Activated T-cell treated with anti-CD3 and anti-CD28 coated beads, Interleukin-2, amount 50 U/mL, for 4 hours (primary cell): ENCODE results near the gene TACC2. TPM values are rescaled to one million over a fixed set of nuclear protein-coding genes. Genes with fewer than 3 reads are reported as not detected.
A peak's percentile ranks its signal among the peaks of the same experiment; 100 is the strongest.

Experiments used
- ATAC-seq, 2 donors: fragments of 200-7000 bp; cut with Tn5 transposase; one replicate each; pipeline ENCODE4 v1.10.0; 2021
- DNase-seq: peaks from one replicate; pipeline ENCODE4 v3.0.0-alpha.2; 2020
- H3K27me3 Mint-ChIP-seq: one replicate; pipeline ENCODE4 v1.8.0; 2021; ENCODE audit warnings: low read depth, mixed read lengths
- H3K36me3 Mint-ChIP-seq: one replicate; pipeline ENCODE4 v1.8.0; 2022; ENCODE audit warnings: mixed read lengths; ENCODE audit not compliant: insufficient read depth
- H3K4me1 Mint-ChIP-seq: one replicate; pipeline ENCODE4 v1.8.0; 2021; ENCODE audit warnings: low read depth, mixed read lengths
- H3K4me3 Mint-ChIP-seq: one replicate; pipeline ENCODE4 v1.8.0; 2021; ENCODE audit warnings: mild to moderate bottlenecking, moderate library complexity, mixed read lengths
- H3K9me3 Mint-ChIP-seq: one replicate; pipeline ENCODE4 v1.8.0; 2021; ENCODE audit warnings: mixed read lengths
- total RNA-seq, 3 donors: library from RNA; stranded (reverse); gene quantifications; one replicate each; pipeline ENCODE4 v1.2.1, GENCODE V29; 2021

TACC2 gene
- total RNA-seq, 3 donors from 2014 or later, result 0.21 to 0.57 (median 0.43) TPM

GRCh38 chr10:122221958-122222357 is 233.0 kb downstream of the TACC2 start:
- no peak for ATAC-seq
- Mint-ChIP-seq H3K4me3 (no peak overlapping the region), H3K27me3 (peaks cover 12% of the 10 kb centered on the region), H3K9me3 (no peaks in the 10 kb centered on the region), H3K4me1 (no peaks in the 10 kb centered on the region), H3K36me3 (no peaks in the 10 kb centered on the region)
- DNase-seq, result no peak

GRCh38 chr10:122222638-122223037 is 233.7 kb downstream of the TACC2 start:
- H3K4me3 Mint-ChIP-seq, result no peak overlapping the region
- no peak for DNase-seq
- peaks cover 11% of the 10 kb centered on the region for H3K27me3 Mint-ChIP-seq
- ATAC-seq, result no peak
- no peaks in the 10 kb centered on the region for H3K36me3 Mint-ChIP-seq
- no peaks in the 10 kb centered on the region for H3K4me1 Mint-ChIP-seq
- no peaks in the 10 kb centered on the region for H3K9me3 Mint-ChIP-seq

DNA sequence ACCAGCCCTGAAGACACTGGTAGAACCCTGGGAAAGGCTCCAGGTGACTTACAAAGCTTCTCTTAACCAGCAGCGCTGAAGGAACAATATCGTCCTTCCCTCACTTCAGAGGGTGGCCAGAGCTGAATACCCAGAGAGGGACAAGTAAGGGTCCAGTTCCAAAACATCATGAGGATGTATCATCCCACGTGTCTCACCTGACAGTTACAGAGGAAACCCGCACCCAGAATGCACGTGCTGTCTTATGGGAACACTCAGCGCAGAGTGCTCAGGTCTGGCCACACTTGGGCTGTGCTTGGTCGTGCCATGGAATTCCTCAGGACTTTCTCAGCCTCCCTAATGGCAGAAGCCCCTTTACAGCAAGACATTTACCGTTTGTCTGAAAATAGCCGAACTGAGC is 235.2 kb downstream of the TACC2 start:
- Mint-ChIP-seq H3K4me3 (no peak overlapping the region), H3K4me1 (no peaks in the 10 kb centered on the region), H3K9me3 (no peaks in the 10 kb centered on the region), H3K36me3 (no peaks in the 10 kb centered on the region), H3K27me3 (peaks cover 9% of the 10 kb centered on the region)
- DNase-seq (no peak), ATAC-seq (no peak)

DNA sequence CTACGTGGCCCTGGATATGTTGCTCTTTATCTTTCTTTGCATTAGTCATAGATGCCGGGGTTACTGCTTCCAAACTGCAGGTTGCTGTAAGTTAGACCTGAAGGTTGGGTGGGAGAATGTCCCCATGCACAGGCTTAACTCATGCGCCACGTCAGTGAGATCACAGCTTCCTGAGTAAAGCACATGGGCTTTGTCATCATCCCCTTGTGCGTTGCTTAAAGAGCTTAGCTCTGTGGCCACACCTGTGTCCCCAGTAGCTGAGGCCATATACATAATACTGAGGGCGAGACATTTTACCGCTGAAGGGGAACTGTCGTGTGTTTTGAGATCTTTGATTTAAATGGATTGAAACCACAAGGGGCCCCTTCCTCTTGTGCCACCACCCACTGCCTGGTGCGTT is 236.4 kb downstream of the TACC2 start:
- Mint-ChIP-seq H3K4me1 (no peaks in the 10 kb centered on the region), H3K4me3 (no peak overlapping the region), H3K36me3 (no peaks in the 10 kb centered on the region), H3K27me3 (peaks cover 9% of the 10 kb centered on the region), H3K9me3 (no peaks in the 10 kb centered on the region)
- no peak for DNase-seq
- ATAC-seq, result peak in 1 of 2 donors; percentile 15

- Mint-ChIP-seq H3K9me3 (no peaks in the 10 kb centered on the region), H3K4me3 (no peak overlapping the region), H3K4me1 (no peaks in the 10 kb centered on the region), H3K27me3 (peaks cover 12% of the 10 kb centered on the region), H3K36me3 (no peaks in the 10 kb centered on the region)
- ATAC-seq (peak in 1 of 2 donors; percentile 33), DNase-seq (no peak)
Observed at GRCh38 chr10:122227754-122228153, 238.8 kb downstream of the TACC2 start.

- no peaks in the 10 kb centered on the region for H3K4me1 Mint-ChIP-seq
Observed at GRCh38 chr10:122229666-122230065, 240.7 kb downstream of the TACC2 start.

GRCh38 chr10:122230222-122230621 is 241.3 kb downstream of the TACC2 start:
- DNase-seq, result no peak
- H3K4me3 Mint-ChIP-seq, result no peak overlapping the region
- H3K27me3 Mint-ChIP-seq, result peaks cover 11% of the 10 kb centered on the region
- H3K4me1 Mint-ChIP-seq, result no peaks in the 10 kb centered on the region
- no peaks in the 10 kb centered on the region for H3K36me3 Mint-ChIP-seq
- ATAC-seq, result no peak
- H3K9me3 Mint-ChIP-seq, result no peaks in the 10 kb centered on the region

More at GRCh38 chr10:122229666-122230065, 240.7 kb downstream of the TACC2 start:
- Mint-ChIP-seq H3K4me3 (no peak overlapping the region), H3K36me3 (no peaks in the 10 kb centered on the region), H3K27me3 (peaks cover 12% of the 10 kb centered on the region), H3K9me3 (no peaks in the 10 kb centered on the region)
- ATAC-seq (no peak), DNase-seq (no peak)

DNA sequence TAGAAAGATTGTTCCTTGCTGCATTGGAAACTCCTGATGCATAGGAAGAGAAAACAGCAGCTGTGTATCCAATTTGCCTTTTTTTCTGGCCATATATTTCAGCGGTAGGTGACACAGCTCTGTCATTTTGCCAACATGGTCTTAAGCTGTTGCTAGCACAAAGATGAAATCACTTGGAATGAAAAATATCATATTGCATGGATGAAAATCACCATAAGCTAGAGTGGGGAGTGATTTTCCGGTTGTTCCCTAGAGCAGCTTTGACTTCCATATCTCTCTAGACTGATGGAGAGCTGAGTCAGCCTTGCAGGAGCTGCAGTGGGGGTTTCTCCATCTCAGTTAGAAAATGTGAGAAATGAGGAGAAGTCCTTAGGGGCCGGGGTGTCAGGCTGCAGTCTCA is 243.8 kb downstream of the TACC2 start:
- no peaks in the 10 kb centered on the region for H3K4me1 Mint-ChIP-seq
- ATAC-seq (no peak), DNase-seq (no peak)
- no peaks in the 10 kb centered on the region for H3K9me3 Mint-ChIP-seq
- no peak overlapping the region for H3K4me3 Mint-ChIP-seq
- H3K36me3 Mint-ChIP-seq, result no peaks in the 10 kb centered on the region
- peaks cover 6% of the 10 kb centered on the region for H3K27me3 Mint-ChIP-seq

GRCh38 chr10:122233857-122234348 is 244.9 kb downstream of the TACC2 start:
- no peaks in the 10 kb centered on the region for H3K36me3 Mint-ChIP-seq
- H3K4me1 Mint-ChIP-seq, result no peaks in the 10 kb centered on the region
- no peak overlapping the region for H3K4me3 Mint-ChIP-seq
- H3K27me3 Mint-ChIP-seq, result peaks cover 6% of the 10 kb centered on the region
- no peak for ATAC-seq
- DNase-seq, result no peak
- no peaks in the 10 kb centered on the region for H3K9me3 Mint-ChIP-seq

GRCh38 chr10:122234416-122234815 is 245.5 kb downstream of the TACC2 start:
- Mint-ChIP-seq H3K4me1 (no peaks in the 10 kb centered on the region), H3K27me3 (peaks cover 6% of the 10 kb centered on the region), H3K36me3 (no peaks in the 10 kb centered on the region), H3K9me3 (no peaks in the 10 kb centered on the region), H3K4me3 (no peak overlapping the region)
- no peak for DNase-seq
- ATAC-seq, result no peak

DNA sequence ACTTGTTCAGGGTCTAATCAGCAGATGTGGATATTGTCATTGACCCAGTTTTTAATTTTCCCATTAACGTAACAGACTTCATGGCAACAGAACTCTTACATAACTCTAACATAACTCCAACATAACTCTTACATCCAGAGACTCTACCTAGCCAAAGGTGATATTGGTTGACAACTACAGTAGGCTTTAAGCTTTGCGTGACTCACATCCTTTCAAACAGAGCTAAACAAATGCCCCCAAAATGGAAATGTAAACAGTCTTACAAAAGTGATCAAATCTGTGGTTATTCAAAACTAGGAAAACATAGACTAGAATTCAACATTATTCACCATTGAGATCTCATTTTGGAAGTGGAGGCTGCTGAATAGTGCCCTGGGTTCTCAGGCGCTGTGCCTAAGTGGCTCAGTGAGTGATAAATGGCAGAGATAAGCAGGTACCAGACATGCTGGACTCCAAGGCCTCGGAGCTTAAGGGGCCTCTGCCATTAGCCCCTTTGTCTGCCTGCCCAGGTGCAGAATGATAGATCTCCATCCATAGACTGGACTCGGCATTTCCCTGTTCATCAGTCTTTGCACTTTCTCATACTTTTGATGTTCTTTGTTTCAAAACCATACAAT is 247.8 kb downstream of the TACC2 start:
- Mint-ChIP-seq H3K36me3 (no peaks in the 10 kb centered on the region), H3K4me3 (no peak overlapping the region)
- DNase-seq, result no peak

GRCh38 chr10:122237331-122237990 is 248.5 kb downstream of the TACC2 start:
- DNase-seq (no peak), ATAC-seq (no peak)
- Mint-ChIP-seq H3K27me3 (peaks cover 7% of the 10 kb centered on the region), H3K4me1 (no peaks in the 10 kb centered on the region), H3K4me3 (no peak overlapping the region), H3K36me3 (no peaks in the 10 kb centered on the region), H3K9me3 (no peaks in the 10 kb centered on the region)

More for the DNA sequence above, 247.8 kb downstream of the TACC2 start:
- peaks cover 10% of the 10 kb centered on the region for H3K27me3 Mint-ChIP-seq
- no peak for ATAC-seq
- H3K4me1 Mint-ChIP-seq, result no peaks in the 10 kb centered on the region
- no peaks in the 10 kb centered on the region for H3K9me3 Mint-ChIP-seq

DNA sequence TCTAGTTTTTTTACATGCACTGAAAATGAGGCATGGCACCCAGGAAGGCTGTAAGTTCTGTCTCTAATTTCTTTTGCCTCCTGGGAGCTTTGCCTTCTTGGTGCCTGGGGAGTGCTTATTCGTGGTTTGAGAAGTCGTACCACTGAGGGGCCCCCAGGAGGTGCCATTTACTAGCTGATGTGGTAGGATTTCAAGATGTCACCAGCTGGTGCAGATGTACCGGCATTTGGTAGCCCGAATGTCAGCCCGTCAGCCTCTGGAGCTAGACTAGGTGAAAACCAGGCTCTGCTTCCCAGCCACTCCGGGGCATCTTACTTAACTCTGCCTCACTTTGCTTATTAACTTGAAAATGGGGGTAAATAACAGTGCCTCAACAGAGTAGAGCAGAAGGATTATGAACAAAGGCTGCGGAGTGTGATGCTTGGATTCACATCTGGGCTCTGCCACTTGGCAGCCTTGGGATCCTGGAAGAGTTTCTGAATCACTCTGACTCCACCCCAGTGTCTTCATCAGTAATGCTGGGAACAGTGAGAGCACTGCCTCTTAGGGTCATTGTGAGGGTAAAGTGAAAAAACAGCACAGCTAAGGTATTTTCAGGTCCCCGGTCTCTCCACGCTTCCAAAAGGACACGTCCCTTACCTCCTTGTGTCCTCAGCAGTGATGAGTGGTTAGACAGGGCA is 250.8 kb downstream of the TACC2 start:
- no peak overlapping the region for H3K4me3 Mint-ChIP-seq
- no peaks in the 10 kb centered on the region for H3K9me3 Mint-ChIP-seq
- no peak for ATAC-seq
- H3K4me1 Mint-ChIP-seq, result no peaks in the 10 kb centered on the region
- peaks cover 5% of the 10 kb centered on the region for H3K27me3 Mint-ChIP-seq
- DNase-seq, result no peak
- no peaks in the 10 kb centered on the region for H3K36me3 Mint-ChIP-seq

- no peaks in the 10 kb centered on the region for H3K9me3 Mint-ChIP-seq
- DNase-seq (no peak), ATAC-seq (no peak)
- H3K36me3 Mint-ChIP-seq, result no peaks in the 10 kb centered on the region
- peaks cover 5% of the 10 kb centered on the region for H3K27me3 Mint-ChIP-seq
- H3K4me3 Mint-ChIP-seq, result no peak overlapping the region
- no peaks in the 10 kb centered on the region for H3K4me1 Mint-ChIP-seq
Observed at GRCh38 chr10:122240401-122240800, 251.4 kb downstream of the TACC2 start.

DNA sequence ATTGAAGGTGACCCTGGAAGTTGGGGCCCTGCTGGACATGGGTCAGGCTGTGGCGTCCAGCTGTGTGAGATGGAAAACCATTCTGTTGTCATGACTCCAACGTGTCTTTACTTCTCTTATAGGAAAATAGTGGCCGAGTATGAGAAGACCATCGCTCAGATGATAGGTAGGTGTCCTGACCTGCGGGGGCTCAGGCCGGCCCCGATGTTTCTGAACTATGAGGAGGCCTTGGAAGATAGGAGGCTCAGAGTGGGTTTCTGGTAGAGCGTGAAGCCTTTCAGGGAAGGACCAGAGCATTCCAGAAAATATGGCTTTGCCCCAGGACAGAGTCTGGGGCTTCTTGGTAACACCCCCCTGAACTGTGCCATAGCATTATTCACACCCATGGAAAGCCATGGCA is 252.9 kb downstream of the TACC2 start:
- ATAC-seq (no peak), DNase-seq (no peak)
- H3K4me3 Mint-ChIP-seq, result no peak overlapping the region
- no peaks in the 10 kb centered on the region for H3K4me1 Mint-ChIP-seq
- H3K27me3 Mint-ChIP-seq, result peaks cover 3% of the 10 kb centered on the region
- H3K9me3 Mint-ChIP-seq, result no peaks in the 10 kb centered on the region
- H3K36me3 Mint-ChIP-seq, result no peaks in the 10 kb centered on the region
